ENCODE data around the gene DENND4A. TPM values are rescaled to one million over a fixed set of nuclear protein-coding genes. Genes with fewer than 3 reads are reported as not detected.

The DENND4A gene
- total and polyA plus RNA-seq, 9 donors: 10.2 to 63.9 (median 50.2) TPM

- Histone ChIP-seq H3K9me3 (no peaks in the 10 kb centered on the region), H3K36me3 (no peaks in the 10 kb centered on the region), H3K4me3 (no peak overlapping the region), H3K27me3 (no peaks in the 10 kb centered on the region), H3K4me1 (ENCODE audit: insufficient read depth) (peaks cover 11% of the 10 kb centered on the region), H3K27ac (no peak overlapping the region)
- no peak for DNase-seq
- WGBS, 3 donors: 47 to 60% (median 49%) methylated on average over 6 of the region's 6 CpGs
- intact Hi-C loops (cut with DNase I): no loop called here
- TF ChIP-seq EP300 (IDR thresholded peaks at IDR 0.05) (no peak), POLR2A (IDR thresholded peaks at IDR 0.05) (no peak)
- TF ChIP-seq, protein P1, sequence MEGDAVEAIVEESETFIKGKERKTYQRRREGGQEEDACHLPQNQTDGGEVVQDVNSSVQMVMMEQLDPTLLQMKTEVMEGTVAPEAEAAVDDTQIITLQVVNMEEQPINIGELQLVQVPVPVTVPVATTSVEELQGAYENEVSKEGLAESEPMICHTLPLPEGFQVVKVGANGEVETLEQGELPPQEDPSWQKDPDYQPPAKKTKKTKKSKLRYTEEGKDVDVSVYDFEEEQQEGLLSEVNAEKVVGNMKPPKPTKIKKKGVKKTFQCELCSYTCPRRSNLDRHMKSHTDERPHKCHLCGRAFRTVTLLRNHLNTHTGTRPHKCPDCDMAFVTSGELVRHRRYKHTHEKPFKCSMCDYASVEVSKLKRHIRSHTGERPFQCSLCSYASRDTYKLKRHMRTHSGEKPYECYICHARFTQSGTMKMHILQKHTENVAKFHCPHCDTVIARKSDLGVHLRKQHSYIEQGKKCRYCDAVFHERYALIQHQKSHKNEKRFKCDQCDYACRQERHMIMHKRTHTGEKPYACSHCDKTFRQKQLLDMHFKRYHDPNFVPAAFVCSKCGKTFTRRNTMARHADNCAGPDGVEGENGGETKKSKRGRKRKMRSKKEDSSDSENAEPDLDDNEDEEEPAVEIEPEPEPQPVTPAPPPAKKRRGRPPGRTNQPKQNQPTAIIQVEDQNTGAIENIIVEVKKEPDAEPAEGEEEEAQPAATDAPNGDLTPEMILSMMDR (IDR thresholded peaks at IDR 0.05): no peak
Observed at GRCh38 chr15:65777843-65778242, 14.2 kb downstream of the DENND4A start.

DNA sequence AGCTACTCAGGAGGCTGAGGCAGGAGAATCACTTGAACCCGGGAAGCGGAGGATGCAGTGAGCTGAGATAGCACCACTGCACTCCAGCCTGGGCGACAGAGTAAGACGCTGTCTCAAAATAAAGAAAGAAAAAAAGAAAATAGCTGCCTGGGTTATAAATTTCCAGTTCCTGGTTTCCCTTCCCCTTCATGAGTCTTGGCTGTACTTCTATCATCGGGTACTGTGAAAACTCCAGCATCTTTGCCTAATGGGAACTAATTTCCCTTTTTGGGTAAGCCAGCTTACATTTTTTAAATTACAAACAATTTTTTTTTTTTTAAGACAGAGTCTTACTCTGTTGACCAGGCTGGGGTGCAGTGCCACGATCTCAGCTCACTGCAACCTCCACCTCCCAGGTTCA is 15.0 kb downstream of the DENND4A start:
- DNase-seq: no peak
- no peak overlapping the region for H3K4me3 ChIP-seq
- no peaks in the 10 kb centered on the region for H3K9me3 ChIP-seq
- H3K27ac ChIP-seq: peak overlapping the region in 1 of 2 donors; percentile 24
- intact Hi-C loops (cut with DNase I): no loop called here
- TF ChIP-seq, protein P1 (IDR thresholded peaks at IDR 0.05): no peak
- TF ChIP-seq POLR2A (IDR thresholded peaks at IDR 0.05): no peak
- TF ChIP-seq EP300 (IDR thresholded peaks at IDR 0.05): no peak
- 25 to 42% (median 25%) methylated on average over 6 of the region's 6 CpGs for WGBS, 3 donors
- no peaks in the 10 kb centered on the region for H3K27me3 ChIP-seq
- H3K36me3 ChIP-seq: no peaks in the 10 kb centered on the region
- H3K4me1 ChIP-seq (ENCODE audit: insufficient read depth): peaks cover 11% of the 10 kb centered on the region

DNA sequence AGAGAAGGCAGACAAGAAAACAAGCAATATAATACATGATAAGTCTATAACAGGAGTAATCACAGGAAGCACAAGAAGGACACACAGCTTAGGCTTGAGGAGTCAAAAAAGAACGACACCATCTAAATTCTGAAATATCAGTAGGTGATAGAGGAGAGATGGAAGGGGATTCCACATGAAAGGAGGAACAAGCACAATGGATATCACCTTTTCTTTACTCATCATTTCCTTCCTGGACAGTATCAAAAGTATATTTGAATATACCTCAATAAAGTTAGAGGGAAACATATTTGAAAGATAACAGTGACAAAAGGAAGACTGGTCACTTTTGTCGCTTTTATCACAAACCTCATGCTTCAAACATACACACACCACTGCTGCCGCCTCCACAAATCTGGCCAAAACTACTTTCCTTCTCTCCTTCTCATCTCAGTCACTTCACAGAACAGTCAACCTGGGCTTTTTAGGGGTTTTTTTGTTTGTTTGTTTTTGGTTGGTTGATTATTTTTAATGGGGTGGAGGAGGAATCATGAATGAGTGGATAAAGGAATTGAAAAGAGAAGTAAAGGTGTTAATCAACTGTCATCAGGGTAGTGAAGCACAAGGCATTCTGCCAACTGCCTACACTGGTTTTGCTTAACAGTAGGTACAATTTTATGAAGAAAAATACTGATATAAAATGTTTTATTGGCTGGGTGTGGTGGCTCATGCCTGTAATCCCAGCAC is 18.5 kb downstream of the DENND4A start:
- Histone ChIP-seq H3K4me1 (ENCODE audit: insufficient read depth) (peaks cover 10% of the 10 kb centered on the region), H3K27ac (no peak overlapping the region), H3K36me3 (no peaks in the 10 kb centered on the region), H3K27me3 (no peaks in the 10 kb centered on the region), H3K9me3 (no peaks in the 10 kb centered on the region), H3K4me3 (no peak overlapping the region)
- 96 to 97% (median 96%) methylated on average over 3 of the region's 3 CpGs for WGBS, 3 donors
- intact Hi-C loops (cut with DNase I): no loop called here
- no peak for DNase-seq
- no peak for TF ChIP-seq POLR2A (IDR thresholded peaks at IDR 0.05)
- no peak for TF ChIP-seq EP300 (IDR thresholded peaks at IDR 0.05)
- TF ChIP-seq, protein P1 (IDR thresholded peaks at IDR 0.05): no peak

GRCh38 chr15:65772930-65773329 is 19.2 kb downstream of the DENND4A start:
- H3K4me3 ChIP-seq: no peak overlapping the region
- DNase-seq: no peak
- intact Hi-C loops (cut with DNase I): no loop called here
- peaks cover 10% of the 10 kb centered on the region for H3K4me1 ChIP-seq (ENCODE audit: insufficient read depth)
- TF ChIP-seq POLR2A (IDR thresholded peaks at IDR 0.05) (no peak), EP300 (IDR thresholded peaks at IDR 0.05) (no peak)
- TF ChIP-seq, protein P1 (IDR thresholded peaks at IDR 0.05): no peak
- no peaks in the 10 kb centered on the region for H3K9me3 ChIP-seq
- H3K27me3 ChIP-seq: no peaks in the 10 kb centered on the region
- WGBS, 3 donors: 86 to 98% (median 98%) methylated on average over 2 of the region's 2 CpGs
- no peak overlapping the region for H3K27ac ChIP-seq
- no peaks in the 10 kb centered on the region for H3K36me3 ChIP-seq
